NCI-H748 (cell line): ENCODE results near the gene HUNK.
"Not testable (repeated sequence)": the region's sequence is repeated elsewhere in the genome, so short reads cannot be mapped to it uniquely, and the experiment has no call there.

ENCODE experiments used
- DNase-seq: peaks from one replicate; lab custom pipeline; 2025; ENCODE audit not compliant: unreplicated experiment; lab: John Stamatoyannopoulos, UW

Gene HUNK

DNA sequence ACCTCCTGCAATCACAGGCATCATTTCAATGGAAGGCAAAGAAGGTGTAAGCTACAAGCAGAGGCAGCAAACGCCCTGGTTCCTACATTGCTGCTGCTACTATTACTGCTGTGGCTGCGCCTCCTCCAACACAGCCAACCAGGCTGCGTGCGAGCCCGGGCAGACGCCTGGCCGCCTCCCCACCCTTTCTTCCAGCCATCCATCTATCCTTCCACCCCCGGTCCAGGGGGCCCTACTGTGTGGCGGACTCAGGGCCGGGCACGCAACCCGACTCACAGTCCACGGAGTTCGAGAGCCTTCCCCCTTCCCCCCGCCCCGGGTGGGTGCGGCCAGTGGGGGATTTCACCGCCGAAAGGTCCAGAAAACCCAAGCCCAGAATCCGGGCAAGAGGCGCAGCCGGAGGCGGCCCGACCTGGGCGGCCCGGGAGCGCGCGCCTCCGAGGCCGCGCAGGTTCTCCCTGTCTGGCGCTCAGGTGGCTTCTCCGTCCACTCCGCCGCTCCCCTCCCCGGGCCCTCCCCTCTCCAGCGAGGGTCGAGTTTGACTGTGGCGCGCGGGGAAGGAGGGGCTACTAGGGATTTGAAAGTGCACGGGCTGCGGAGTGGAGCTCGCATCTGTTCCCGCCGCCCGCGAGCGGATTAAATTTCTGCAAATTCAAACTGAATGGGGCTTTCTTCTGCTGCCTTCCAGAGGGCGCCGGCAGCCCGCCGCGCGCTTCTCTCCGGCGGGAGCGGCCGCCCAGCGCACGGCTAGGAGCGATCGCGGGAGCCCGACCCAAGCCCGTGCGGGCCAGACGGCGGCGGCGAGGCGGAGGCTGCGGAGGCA lies at the start of gene HUNK:
Gene HUNK, plus strand, starts transcription at position 569 of the 823 bp plus-strand sequence. CDS start 655 bp downstream, outside the sequence.
- peak; percentile 84 for DNase-seq

DNA sequence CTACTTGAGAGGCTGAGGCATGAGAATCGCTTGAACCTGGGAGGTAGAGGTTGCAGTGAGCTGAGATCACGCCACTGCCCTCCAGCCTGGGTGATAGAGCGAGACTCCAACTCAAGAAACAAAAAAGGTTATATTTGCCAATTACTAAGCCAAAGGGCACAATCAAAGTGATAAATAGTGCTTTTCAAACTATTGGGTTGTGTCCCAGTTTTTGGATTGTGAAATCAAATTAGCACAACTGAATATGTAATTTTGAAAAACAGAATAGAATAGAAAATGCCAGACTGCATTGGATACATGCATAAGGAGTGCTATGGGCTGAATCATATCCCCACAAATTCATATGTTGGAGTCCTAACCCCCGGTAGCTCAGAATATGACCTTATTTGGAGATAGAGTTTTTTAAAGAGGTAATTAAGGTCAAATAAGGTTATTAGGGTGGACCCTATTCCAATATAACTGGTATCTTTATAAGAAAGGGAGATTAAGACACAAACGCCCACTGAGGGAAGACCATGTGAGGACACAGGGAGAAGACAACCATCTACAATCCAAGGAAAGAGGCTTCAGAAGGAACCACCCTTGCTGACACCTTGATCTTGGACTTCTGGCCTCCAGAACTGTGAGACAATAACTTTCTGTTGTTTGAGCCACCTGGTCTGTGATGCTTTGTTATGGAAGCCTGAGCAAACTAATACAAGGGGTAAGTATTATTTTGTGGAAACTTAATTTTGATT lies 42.9 kb upstream of the HUNK start:
- DNase-seq: no peak

DNA sequence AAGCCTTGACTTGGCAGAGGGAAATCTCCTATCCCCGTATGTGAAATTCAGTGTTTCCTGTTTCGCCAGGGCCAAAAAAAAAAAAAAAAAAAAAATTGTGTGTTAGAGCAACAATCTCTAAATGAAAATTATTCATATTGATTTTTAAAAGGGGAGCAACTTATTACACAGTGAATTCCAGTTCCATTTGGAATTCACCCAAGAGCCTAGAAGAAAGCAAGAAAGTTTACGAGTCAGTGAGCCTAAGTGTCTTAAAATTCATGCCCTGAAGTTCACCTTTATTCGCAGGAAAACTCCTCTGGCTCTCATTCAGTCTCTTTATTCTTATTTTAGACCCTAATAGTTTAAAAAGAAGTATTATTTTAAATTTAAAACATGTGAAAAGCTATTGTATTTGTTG lies 42.1 kb upstream of the HUNK start:
- no peak for DNase-seq

DNA sequence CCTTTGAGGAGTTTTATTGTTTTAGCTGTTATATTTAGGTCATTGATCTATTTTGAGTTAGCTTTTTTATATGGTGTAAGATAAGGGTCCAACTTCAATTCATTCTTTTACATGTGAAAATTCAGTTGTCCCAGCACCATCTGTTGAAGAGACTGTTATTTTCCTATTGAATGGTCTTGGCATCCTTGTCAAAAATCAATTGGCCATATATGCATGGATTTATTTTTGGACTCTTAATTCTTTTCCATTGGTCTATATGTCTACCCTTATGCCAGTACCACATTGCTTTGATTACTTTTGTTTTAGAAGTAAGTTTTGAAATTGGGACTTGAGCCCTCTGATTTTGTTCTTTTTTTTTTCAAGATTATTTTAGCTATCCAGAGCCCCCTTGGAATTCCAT lies 35.8 kb upstream of the HUNK start:
- DNase-seq: no peak

DNA sequence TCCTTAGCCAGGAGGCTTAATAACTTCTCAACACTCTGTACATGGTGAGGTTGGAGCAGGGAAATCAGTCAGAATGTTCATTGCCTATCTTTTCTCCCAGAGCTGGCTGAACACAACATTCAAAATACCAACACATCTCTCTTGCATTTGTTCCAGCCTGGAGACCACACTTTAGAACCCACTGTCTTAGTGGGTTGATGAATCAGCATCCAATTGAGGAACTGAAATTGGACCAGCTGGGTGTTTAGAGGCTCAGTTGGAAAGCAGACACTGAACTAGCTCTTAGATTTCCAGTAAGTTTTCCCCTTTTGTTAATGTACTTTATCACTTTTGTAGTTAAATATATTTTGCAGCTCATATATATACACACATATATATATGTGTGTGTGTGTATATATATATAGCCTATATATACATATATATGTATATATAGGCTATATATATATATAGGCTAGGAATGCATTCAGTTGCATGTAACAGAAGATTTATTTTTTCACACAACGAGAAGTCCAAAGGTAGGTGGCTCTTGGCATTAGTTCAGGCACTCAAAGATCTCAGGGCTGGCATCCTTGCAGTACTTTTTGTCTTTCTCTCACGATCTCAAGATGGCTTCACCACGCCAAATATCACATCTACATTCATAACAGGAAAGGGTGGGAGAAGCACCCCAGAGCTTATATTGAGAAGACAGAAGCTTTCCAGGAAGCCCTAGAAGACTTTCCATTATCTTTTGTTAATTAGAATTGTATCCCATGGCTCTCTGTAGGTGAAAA lies 35.0 kb upstream of the HUNK start:
- DNase-seq: no peak

DNA sequence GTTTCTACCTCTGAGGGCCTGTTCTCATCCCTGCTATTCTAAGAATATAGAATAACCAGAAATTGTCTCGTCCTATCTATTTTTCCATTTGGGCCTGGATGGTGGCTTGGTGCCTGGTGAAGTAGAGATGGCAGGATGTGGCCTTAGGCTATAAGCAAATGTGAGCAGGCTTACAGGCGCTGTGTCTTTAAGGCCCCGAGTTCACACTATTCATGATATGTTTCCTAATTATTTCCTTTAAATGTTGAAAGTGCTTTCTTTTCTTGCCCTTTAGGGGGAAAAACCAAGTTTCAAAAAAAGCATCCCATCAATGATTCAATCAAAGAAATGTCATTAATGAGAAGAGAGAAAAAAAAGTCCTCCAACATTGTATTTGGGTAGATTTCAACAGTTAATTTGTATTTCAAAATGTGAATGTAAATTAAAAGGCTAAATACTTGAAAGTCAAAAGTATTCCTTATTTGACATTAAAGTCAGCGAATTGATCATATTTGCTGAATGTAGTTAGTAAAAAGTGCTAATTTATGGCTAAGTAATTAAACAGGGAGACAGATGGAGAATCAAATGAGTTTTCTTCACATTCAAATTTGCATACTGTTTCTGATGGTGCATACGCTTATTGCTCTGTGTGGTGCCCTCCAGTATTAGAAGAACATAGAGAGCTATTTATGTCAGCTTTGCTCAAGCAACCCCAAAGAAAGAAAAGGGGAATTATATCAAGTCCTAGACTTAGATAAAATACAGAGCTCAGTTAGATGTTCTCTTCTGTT lies 34.0 kb upstream of the HUNK start:
- no peak for DNase-seq

DNA sequence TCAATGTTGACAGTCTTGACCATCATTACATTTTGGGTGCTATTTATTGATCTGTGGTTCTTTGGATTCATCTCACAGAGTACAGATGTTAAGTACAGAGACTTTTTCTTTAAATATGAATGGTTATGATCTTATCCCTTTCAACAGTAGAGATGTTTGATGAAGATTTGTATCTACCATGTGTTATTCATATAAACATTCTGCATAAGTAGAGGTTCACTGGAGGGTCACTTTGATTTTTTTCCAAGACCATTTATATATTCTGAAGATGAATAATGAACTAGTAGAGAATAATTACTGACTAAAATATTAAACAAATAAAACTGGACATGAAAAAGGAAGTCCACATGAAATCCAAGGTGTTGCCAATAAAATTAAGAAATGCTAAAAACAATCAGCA lies 28.6 kb upstream of the HUNK start:
- no peak for DNase-seq

DNA sequence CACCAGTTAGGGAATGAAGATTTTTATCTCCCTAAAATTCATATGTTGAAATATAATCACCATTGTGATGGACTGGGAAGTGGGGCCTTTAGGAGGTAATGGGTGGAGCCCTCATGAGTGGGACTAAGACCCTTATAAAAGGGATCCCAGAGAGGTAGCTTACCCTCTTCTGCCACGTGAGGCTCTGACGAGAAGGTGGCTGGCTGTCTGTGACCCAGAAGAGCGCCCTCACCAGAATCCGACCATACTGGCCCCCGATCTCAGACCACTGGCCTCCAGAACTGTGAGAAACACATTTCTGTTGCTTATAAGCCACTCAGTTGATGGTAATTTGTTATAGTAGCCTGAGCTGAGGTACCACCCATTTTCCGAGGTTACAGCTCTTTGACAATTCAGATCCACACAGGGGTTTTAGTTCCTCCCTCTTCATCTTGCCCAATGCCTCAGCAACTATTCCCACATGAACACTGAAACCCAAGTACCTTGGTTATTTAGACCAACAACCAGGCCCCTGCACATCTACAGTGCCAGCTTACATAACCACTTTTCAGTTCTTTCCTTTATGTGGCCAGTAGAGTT lies 27.6 kb upstream of the HUNK start:
- DNase-seq: no peak

DNA sequence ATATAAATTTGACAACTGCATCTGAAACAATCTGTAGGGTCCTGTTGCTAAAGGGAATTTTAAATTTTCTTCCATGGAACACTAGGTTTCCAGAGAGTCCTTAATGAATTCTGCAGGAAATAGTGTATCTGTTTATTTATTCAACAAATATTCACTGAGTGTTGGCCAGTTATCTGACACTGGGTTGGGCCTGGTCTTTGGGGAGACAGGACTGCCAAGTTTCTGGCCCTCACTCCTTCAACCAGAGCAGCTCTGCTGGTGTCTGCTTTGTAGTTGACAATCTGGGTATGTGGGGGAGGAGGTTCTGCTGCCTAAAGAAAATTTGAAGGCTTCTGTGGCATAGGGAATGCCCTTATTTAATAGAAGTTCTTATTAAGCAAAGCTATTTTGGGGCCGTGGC lies 26.1 kb upstream of the HUNK start:
- DNase-seq: no peak

DNA sequence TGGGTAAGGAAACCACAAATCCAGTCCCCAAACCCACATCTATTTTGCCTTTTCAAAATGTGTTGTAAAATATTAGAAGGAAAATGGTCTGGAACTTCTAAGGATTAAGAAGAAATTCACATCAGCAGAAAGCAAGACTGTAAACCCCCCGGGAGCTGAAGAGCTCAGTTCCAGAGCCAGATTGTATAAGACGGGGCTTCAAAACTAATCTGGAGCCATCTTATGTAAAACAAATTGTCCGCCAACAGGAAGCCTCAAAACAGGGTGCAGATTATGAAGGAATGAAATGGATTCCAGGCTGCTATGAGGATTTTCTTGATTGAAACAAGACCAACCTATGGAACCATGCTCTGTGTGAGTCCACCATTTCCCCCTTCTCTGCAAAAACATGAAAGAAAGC lies 25.1 kb upstream of the HUNK start:
- DNase-seq: no peak

DNA sequence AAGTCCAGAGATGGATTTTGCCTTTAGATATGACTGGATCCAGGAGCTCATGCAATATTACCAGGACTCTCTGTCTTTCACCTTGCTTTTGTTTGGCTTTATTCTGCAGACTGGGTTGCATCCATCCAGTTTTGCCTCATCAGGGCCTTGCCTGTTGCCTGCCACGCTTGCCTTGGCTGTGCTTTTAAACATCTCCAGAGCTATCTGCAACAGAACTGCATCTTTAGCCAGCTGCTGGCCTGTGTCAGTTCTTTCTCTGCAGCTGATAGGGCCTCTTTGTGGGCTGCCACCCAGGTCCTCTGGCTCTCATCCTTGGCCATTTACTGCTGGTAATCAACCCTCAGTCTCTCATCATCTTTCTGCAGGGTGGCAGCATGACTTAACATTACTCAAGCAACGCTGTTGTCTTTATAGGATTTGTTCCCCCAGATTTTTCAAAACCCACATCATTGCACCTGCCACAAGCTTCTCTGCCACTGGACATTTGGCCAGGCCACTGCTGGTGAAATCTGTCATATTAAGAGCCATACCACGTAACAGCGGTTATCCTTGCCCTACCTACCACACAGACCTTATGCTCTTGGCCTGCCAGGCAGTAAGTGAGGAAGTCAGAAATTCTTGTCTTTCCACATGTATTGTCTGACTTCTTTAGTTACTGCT lies 24.4 kb upstream of the HUNK start:
- no peak for DNase-seq

DNA sequence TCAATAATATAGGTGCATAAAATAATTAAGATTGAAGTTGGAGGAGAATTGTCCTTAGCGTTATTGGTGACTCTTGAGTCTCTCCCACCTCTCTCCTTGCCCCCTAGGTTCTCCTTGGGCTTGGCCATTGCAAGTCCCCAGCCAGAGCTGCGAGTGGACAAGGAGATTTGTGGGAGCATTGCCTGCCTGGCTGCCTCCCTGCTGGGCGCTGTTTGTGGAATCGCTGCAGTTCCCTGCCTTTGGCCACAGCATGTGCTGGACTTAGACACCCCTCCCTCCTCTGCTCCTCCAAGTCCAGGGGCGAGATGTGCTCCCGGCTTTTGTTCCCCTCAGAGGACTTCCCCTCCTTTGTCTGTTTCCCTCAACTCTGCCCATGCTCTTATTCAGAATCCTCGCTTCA lies 21.9 kb upstream of the HUNK start:
- DNase-seq: no peak

DNA sequence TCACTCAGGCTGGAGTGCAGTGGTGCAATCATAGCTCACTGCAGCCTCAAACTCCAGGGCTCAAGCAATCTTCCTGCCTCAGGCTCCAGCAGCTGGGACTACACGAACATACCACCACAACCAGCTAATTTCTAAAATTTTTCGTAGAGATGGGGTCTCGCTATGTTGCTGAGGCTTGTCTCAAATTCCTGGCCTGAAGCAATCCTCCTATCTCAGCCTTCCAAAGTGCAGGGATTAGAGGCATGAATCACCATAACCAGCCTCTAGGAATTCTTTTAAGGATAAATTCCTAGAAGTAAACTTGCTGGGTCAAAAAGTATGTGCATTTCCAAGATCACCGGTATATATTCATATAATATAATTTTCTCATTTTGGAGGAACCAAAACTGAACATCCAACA lies 17.6 kb upstream of the HUNK start:
- no peak for DNase-seq

DNA sequence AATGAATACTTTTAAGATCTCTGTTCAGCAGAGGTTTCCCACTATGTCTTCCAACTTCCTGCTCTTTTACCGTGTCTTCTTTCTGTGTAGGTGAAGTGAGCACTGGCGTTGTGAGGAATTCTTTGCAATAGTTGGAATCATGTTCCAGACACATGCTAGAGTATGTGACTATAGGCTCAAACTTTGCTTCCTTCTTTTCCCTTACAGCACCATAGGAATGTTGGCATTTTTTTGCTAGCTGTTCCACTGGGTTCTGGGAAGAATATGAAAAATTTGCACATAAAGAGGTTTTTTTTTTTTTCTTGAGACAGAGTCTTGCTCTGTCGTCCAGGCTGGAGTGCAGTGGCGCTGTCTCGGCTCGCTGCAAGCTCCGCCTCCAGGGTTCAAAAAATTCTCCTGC lies 15.7 kb upstream of the HUNK start:
- DNase-seq: no peak

DNA sequence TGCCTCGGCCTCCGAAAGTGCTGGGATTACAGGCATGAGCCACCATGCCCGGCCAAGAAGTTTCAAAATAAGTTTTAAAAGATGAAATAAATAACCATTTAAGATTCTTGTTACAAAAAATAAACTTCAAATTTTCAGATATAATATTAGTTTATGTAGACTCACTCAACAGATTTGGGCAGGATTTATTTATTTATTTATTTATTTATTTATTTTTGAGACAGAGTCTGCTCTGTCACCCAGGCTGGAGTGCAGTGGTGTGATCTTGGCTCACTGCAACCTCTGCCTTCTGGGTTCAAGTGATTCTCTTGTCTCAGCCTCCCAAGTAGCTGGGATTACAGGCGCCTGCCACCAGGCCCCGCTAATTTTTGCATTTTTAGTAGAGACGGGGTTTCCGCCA lies 15.2 kb upstream of the HUNK start:
- DNase-seq: not testable (repeated sequence)

DNA sequence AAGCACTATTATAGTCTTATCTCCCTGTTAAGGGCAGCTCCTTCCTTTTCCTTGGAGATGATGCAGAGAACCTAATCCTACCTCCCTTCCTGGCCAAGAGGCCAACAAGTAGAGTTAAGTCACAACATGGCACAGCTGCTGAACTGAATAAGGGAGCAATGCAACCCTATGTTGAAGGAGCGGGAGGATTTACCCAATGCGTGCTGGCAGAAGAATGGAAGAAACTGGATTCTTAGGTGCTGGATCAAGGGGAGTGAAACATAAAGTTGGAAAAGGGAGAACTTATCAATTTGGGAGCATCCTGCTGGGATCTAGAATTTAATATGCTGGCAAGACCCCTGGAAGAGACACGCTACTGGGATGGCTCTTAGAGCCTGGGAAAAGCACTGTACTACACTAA lies 12.0 kb upstream of the HUNK start:
- DNase-seq: no peak

DNA sequence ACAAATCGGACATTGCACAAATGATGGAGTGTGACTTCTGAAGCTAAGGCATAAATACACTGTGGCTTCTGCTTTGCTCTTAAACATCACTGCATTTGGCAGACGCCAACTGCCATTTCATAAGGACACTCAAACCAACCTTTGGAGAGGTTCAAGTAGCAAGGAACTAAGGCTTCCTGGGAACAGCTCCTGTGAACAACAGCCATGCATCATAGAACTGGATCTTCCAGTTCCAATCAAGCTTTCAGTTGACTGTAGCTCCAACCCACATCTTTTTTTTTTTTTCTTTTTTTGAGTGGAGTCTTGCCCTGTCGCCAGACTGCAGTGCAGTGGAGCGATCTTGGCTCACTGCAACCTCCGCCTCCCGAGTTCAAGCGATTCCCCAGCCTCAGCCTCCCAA lies 10.7 kb upstream of the HUNK start:
- no peak for DNase-seq

DNA sequence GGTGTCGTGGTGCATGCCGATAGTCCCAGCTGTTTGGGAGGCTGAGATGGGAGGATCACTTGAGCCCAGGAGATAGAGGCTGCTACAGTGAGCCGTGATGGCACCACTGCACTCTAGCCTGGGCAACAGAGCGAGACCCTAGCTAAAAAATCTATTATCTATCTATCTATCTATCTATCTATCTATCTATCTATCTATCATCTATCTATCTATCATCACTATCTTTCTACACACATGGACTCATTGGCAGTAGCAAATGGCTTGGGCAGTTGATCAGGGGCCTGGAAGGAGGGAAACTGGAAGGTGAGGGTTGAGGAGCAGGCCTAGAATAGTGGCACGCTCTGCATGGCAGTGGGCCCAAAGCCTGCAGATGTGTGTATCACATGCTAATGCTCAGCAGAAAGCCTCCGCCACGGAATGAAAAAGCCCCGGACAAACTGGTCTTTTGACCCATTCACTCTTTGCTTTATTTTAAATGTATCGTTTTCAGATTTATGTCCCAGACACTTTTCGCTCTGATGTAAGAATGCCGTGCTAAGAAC lies 7.3 kb upstream of the HUNK start:
- DNase-seq: no peak

DNA sequence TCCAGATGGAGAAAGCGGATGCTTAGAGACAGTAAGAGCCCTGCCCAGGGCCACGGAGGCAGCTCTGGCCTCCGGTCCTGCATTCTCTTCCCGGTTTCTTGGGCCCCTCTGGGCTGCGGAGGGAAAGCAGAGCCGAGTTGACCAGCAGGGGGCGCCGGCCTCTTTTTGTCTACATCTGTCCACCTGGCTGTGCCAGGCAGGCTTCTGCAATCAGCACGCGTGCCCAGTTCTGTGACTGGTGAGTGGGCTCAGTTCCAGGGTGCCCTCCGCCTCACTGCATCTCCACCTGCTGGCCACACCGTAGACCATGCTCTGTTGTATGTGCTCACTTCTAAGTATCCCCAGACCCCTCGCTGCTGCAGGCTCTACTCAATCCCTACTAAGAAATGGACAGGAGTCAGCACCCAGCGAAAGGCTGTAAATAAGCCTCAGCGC lies 6.7 kb upstream of the HUNK start:
- peak; percentile 90 for DNase-seq

DNA sequence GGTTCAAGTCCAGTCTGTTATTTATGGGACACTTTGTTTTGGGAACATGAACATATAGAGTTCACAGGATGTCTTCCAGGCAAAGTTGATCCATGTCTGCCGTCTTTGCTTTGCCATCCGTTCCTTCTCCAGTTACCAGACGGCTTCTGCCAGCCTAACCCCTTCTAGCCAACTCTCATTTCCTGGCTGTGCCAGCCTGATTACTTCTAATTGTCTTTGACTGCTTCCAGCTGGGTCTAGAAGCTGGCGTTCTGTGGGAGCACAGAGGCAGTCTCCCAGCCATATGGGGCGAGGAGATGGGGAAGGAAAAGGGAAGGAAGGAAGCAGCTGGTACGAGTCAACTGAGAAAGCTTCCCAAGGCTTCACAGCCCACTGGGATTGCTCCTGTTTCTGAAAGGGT lies 3.1 kb upstream of the HUNK start:
- no peak for DNase-seq
